ENCODE data around the gene PLEKHG4.

PLEKHG4 gene

DNA sequence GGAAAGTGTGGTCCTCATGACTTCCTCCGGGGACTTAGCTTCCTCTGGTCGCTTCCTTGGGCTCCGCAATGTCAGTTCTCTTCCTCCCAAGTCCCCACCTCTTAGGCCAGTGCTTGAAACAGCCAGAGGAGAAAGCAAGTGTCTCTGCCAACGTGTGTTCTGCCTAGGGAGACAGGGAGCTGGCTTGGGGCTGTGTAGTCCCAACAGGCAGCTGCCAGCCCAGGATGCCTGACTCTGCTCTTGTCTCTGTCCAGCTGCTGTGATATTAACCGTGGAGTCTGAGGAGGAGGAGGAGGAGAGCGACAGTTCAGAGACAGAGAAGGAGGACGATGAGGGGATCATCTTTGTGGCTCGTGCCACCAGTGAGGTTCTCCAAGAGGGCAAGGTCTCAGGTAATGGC lies 13.5 kb upstream of the PLEKHG4 start:
- no peak for DNase-seq

DNA sequence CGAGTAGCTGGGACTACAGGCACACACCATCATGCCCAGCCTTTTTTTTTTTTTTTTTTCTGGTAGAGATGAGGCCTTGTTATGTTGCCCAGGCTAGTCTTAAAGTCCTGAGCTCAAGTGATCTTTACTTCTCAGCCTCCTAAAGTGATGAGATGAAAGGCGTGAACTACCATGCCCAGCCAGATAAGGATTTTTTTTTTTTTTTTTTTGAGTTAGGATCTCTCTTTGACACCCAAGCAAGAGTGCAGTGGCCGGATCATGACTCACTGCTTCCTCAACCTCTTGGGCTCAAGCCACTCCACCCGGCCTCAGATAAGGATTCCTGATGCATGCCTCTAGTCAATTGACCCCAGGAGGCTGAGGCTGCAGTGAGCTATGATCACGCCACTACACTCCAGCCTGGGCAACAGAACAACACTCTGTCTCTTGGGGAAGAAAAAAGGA lies 11.2 kb upstream of the PLEKHG4 start:
- no peak for DNase-seq

DNA sequence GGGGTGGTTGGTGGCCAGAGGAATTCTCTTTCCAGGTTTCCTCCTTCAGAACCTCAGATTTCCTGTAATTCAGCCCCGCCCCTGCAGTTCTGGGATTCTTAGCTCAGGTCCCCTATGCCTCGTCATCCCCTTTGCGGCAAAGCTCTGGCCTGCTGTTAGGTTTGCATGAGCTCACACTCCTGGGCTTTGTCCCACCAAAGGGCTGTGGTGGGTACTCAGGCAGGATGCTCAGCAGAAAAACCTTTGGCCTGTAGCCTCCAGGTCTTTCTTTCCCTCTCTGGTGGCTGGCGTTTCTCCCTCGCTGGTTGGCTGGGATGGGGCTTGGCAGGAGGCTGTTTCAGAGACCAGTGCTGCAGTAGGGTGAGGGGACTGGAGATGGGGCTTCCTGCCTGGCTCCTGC lies 9.6 kb upstream of the PLEKHG4 start:
- no peak for DNase-seq

DNA sequence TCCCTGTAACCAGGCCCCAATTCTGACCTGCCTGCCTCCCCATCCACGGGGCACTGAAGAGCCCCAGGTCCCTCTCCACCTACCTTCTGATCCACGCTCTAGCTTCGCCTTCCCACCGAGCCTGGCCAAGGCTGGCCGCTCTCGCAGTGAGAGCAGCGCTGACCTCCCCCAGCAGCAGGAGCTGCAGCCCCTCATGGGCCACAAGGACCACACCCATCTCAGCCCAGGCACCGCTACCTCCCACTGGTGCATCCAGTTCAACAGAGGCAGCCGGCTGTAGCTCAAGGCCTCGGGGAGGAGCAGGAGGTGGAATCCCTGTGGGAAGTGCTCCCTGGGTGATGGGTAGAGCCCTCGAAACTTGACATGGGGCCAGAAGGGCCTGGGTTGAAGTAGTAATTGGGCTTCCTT lies 8.4 kb upstream of the PLEKHG4 start:
- no peak for DNase-seq

DNA sequence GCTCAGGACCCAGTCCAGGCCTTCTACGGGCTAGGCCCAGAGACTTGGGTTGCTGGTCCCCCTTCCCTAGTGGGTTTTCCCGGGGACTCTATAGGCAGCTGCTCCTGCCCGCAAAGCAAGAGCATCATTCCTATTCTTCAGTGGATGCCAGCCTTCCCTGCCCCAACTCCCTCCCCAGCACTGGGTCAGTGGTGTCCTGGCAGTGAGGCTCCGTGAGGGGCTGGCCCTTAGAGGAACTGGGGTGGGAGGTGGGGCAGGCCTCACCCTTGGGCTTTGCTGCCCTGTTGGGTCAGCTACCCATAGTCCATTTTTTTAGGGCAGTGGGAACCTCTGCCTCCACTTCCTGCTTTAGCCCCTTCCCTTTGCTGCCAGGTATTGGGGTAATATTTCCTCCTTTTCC lies 7.9 kb upstream of the PLEKHG4 start:
- no peak for DNase-seq

DNA sequence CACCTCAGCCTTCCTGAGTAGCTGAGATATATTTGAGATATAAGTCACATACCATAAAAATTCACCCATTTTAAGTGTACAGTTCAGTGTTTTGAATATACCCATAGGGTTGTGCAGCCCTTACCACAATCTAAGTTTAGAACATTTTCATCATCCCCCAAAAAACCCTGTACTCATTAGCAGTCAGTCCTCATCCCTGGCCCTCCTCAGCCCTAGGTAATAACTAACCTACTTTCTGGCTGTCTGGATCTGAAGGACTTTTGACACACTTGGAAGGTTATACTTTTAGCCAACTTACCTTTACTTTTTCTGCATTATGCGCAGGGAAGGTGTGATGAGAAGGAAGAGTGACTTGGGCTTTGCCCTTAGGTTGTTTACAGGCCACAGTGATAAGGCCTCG lies 4.0 kb upstream of the PLEKHG4 start:
- DNase-seq, result no peak

DNA sequence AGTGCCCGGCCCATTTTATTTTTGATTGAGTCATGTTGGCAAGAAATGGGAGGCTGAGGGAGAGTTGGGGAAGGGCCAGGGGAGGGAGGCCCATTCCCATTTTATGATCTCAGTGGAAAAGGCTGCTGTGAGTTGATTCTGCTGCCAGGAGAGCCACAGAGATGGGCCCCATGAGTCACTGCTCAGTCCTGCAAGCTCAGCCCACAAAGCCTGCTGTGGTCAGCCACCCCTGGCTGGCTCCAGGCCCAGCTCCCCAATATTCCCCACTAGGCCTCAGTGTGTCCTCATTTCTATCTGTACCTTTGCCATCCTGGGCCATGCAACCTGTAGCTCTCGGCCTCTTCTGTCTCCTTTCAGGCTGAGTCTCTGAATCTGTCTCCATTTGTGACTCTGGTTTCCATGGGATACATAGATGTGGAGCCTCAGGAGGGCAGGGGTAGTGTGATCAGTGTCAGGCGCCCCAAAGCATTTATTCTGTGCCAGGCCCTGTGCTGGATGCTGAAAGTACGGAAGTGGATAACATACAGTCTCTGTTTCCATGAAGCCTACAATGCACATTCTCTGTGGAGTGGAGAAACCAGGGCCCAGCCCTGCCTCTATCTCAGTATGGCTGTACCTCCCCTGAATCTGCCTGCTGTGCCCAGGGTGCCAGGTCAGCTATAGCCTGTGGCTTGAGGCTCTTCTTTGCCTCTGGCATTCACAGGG lies 1.9 kb upstream of the PLEKHG4 start:
- no peak for DNase-seq

DNA sequence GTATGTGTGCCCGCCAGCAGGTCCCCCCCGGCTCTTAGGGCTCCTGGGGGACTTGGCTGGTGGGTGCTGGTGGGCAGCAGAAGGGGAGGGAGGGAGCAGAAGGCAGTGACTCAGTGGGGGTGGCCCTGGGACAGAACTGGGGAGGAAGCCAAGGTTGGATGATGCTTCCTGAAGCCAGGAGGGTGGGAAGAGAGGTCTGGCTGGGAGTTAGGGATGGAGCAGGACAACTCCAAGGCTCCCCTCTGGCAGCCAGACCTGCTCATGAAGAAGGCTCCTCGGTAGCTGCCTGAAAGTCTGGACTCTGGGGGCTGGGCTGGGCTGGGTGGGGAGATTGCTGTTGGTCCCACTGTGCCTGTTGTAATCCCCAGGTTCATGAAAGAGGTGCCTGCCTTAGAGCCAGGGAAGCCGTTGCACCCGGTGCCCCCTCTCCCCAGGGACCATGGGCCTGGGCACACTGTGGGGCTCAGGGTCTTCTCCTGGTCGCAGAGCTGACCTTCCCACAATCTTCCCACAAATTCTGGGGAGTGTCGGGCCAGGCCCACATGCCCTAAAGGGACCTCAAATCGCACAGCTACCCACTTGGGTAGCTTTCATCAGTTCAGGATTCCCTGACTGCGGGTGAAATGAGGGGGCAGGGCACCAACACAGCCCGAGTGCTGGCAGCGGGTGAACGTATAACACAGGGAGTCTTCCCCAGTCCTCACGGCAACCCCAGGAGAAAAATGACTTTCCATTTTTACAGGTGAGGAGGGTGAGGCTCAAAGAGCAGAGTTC lies 1.1 kb upstream of the PLEKHG4 start:
- no peak for DNase-seq

DNA sequence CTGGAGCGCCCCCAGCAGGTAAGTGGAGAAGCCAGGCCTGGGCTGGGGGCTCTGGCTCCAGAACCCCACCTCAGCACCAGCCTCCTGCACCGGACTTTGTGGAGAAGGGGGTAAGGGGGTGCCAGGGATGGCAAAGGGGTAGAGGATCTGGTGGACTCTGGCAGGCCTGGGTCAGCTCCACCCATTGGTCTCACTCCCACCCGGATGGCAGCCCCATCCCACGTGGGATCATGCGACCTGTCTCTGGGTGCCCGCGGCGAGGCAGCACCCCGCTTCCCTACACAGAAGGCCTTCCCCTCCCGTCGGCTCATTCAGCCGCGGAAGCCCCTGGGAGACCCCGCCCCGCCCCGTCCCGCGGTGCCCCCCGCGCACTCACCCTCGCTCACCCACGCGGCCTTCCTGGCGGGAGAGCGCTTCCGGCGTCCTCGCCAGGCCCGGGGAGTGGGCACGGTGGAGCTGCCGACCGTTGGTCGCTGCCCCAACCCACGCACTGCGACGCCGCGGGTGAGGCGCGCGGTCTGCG lies 498 bp upstream of the PLEKHG4 start:
- peak; percentile 21 to 45 (median 39) for DNase-seq

DNA sequence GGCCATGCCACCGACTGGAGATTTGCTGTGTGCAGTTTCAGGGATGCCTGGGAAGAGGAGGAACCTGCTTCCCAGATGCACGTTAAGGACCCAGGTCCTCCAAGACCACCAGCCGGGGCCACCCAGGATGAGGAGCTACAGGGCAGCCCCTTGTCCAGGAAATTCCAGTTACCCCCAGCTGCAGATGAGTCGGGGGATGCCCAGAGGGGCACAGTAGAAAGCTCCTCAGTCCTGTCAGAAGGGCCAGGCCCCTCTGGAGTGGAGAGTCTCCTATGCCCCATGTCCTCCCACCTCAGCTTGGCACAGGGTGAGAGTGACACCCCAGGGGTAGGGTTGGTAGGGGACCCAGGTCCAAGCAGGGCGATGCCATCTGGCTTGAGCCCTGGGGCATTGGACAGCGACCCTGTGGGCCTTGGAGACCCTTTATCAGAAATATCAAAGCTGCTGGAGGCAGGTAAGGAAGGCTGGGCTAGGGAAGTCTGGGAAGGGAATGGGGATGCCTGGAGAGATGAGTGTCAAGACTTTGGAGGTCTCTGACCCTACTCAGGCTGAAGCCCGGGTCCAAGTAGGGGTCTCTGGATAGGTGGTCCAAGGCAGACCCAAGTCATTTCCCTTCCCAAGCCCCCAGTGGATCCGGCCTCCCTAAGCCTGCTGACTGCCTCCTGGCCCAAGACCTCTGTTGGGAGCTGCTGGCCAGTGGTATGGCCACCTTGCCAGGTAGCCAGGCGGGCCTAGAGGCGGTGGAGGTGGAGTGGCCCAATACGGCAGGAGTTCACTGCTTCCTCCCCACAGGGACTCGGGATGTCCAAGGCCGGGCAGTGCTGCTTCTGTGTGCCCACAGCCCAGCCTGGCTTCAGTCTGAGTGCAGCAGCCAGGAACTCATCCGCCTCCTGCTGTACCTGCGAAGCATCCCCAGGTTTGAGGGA lies 1.0 kb downstream of the PLEKHG4 start:
- DNase-seq, result no peak

DNA sequence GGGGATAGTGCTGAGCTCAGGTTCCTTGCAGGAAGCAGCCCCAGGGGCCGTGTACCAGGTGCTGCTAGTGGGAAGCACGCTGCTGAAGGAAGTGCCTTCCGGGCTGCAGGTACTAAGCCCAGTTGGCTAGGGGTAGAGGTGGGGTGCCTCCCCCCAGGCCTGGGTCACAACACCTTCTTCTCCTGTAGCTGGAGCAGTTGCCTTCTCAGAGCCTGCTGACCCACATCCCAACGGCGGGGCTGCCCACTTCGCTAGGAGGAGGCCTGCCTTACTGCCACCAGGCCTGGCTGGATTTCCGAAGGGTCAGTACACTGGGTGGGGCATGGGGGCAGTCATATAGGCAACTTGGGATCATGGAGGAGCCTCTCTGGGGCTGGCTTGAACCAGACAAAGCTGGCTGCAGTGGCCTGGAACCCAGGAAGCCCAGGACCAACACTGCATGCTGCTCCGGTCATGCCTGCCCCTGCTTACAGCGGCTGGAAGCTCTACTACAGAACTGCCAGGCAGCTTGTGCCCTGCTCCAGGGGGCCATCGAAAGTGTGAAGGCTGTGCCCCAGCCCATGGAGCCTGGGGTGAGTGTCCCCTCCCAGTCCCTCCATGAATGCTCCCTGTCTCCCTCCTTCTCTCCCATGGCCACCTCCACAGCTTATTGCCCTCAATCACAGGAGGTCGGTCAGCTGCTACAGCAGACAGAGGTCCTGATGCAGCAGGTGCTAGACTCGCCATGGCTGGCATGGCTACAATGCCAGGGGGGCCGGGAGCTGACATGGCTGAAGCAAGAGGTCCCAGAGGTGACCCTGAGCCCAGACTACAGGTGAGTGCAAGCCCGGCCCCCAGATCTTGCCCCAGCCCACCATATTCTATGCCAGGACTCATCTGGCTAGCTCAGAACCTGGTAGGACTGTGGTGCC lies 2.5 kb downstream of the PLEKHG4 start:
- no peak for DNase-seq

DNA sequence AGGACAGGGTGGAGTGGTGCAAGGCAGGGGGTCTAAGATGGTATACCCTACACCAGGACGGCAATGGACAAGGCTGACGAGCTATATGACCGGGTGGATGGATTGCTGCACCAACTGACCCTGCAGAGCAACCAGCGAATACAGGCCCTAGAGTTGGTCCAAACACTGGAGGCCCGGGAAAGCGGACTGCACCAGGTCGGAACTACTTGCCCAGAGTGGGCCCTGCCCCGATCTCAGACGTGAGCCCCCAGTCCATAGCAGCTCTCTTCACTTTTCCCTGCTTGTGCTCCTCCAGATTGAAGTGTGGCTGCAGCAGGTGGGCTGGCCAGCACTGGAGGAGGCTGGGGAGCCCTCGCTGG lies 3.1 kb downstream of the PLEKHG4 start:
- DNase-seq, result no peak

DNA sequence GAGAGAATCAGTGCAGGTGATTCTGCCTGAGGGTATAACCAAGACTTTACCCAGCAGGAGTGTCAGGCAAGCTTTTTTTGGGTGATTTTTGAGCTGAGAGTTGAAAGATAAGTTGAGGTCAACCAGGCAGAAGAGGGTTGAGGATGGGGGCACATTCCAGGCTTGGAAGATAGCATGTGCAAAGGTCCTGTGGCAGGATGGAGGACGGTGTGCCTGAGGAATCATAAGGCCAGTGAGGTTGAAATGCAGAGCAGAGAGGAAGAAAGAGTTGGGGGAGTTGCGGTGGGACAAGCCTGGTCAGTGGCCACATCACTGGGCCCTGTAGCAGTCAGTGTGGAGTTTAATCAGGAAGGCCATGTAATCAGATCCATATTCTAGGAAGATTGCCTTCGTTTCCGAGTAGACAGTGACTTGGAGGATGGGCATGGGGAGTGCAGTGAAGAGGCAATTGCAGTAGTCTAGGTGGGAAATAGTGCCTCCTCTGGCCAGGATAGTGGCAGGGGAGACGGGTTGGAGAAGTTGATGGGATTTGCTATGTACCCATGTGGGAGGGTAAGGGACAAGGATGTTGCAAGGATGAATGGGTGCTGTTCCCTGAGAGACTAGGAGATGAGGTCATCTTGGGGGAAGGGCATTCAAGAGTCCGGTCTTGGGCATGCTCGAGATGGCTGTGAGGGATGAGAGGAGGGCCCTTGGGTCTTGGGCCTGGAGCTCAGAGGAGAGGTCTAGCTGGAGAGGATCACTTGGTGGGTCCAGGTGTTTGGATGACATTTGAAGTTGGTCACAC lies 3.9 kb downstream of the PLEKHG4 start:
- no peak for DNase-seq

DNA sequence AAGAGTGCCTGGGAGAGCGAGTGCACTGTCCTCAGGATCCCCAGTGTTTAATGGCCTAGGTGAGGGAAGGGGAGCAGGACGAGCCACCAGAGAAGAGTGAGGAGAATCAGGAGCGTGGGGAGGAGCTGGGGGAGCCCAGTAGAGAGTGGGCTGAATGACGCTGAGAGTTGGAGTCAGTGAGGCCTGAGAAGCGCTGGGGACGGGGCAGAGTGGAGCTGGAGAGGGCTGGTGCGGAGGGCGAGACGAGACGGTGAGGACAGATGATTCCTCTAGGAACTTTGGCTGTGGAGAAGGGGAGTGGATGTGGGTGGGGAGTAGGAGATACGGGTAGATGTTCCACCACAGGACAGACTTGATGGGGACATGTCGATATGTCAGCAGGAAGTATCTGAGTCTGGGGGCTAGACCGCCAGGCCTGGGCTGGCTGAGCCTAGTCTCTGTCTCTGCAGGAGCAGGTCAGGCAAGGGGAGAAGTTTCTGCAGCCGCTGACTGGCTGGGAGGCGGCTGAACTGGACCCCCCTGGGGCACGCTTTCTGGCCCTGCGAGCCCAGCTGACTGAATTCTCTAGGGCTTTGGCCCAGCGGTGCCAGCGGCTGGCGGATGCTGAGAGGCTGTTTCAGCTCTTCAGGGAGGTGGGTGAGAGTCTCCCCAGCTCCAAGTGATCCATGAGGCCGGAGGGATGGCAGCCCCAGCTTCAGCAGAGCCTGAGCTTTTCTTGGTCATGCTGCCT lies 4.7 kb downstream of the PLEKHG4 start:
- no peak for DNase-seq

DNA sequence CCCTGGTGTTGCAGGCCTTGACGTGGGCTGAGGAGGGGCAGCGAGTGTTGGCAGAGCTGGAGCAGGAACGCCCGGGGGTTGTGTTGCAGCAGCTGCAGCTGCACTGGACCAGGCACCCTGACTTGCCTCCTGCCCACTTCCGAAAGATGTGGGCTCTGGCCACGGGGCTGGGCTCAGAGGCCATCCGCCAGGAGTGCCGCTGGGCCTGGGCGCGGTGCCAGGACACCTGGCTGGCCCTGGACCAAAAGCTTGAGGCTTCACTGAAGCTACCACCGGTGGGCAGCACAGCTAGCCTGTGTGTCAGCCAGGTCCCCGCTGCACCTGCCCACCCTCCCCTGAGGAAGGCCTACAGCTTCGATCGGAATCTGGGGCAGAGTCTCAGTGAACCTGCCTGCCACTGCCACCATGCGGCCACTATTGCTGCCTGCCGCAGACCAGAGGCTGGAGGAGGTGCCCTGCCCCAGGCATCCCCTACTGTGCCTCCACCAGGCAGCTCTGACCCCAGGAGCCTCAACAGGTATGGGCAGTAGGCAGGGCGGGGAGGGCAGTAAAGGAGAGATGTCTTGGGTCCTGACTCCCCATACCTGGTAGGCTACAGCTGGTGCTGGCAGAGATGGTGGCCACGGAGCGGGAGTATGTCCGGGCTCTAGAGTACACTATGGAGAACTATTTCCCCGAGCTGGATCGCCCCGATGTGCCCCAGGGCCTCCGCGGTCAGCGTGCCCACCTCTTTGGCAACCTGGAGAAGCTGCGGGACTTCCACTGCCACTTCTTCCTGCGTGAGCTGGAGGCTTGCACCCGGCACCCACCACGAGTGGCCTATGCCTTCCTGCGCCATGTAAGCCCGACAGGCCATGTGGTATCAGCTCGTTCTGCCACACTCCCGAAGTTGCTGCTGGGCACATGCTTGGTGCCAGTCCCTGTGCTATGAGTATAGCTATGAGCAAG lies 5.6 kb downstream of the PLEKHG4 start:
- DNase-seq, result no peak

DNA sequence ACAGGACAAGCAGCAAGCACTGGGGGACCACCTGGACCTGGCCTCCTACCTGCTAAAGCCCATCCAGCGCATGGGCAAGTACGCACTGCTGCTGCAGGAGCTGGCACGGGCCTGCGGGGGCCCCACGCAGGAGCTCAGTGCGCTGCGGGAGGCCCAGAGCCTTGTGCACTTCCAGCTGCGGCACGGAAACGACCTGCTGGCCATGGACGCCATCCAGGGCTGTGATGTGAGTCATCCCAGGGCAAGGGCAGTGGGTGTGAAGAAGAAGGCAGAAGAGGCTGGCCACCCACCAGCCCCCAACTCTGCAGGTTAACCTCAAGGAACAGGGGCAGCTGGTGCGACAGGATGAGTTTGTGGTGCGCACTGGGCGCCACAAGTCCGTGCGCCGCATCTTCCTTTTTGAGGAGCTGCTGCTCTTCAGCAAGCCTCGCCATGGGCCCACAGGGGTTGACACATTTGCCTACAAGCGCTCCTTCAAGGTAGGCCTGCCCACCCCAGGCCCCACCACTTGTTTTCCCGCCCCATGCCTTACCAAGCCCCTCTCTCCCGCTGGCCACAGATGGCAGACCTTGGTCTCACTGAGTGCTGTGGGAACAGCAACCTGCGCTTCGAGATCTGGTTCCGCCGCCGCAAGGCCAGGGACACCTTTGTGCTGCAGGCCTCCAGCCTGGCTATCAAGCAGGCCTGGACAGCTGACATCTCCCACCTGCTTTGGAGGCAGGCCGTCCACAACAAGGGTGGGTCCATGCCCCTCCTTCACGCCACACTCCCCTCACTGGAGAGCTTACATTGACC lies 7.3 kb downstream of the PLEKHG4 start:
- no peak for DNase-seq

DNA sequence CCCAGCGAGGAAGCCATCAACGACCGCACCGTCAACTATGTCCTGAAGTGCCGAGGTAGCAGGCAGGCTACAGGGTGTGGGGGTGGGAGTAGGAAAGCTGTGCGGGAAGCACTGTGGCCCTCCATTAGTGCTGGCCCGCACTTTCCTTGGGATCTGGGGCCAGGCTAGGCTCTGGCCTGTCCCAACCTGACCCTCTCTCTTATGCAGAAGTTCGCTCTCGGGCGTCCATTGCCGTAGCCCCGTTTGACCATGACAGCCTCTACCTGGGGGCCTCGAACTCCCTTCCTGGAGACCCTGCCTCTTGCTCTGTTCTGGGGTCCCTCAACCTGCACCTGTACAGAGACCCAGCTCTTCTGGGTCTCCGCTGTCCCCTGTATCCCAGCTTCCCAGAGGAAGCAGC lies 8.6 kb downstream of the PLEKHG4 start:
- DNase-seq, result no peak

DNA sequence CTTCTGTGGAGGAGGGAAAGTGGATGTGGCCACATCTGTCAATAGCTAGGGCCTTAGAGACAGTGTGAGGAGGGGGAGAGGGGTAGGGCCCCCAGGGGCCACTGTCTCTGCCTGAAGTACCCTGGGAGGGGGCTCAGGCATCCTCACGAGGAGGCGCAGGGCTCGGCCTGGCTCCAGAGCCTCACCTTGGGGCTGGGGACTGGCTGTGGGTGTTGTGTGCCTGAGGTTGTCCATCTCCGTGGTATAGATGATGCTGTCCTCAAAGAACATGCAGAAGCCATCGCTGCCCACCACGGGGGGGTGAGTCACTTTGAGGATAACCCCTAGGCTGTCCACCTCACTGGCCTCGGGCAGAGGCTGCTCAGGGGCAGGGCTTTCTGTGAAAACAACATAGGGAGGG lies 12.1 kb downstream of the PLEKHG4 start:
- DNase-seq, result no peak
